Smooth muscle cell (in vitro differentiated cells): ENCODE measurements around the gene CNTN5. TPM values are rescaled to one million over a fixed set of nuclear protein-coding genes. Genes with fewer than 3 reads are reported as not detected.

ENCODE experiments used
- DNase-seq: peaks from one replicate; lab custom pipeline; 2025; ENCODE audit not compliant: unreplicated experiment; lab: John Stamatoyannopoulos, UW
- H2AFZ ChIP-seq: fragments of 200-600 bp; sonication (generic); 2 replicates; pipeline ENCODE4 v1.6.0; 2016; ENCODE audit warnings: antibody characterized with exemption, low read depth, mild to moderate bottlenecking
- H3F3A ChIP-seq: fragments of 200-600 bp; sonication (generic); 2 replicates; pipeline ENCODE4 v1.6.0; 2017; ENCODE audit warnings: antibody characterized with exemption, low read depth
- H3K27ac ChIP-seq: fragments of 200-600 bp; sonication (generic); 2 replicates; pipeline ENCODE4 v1.5.1; 2016; ENCODE audit warnings: low read depth, mild to moderate bottlenecking
- H3K27me3 ChIP-seq: fragments of 200-600 bp; sonication (generic); 2 replicates; pipeline ENCODE4 v1.6.1; 2016; ENCODE audit warnings: low read depth, mild to moderate bottlenecking
- H3K36me3 ChIP-seq: fragments of 200-600 bp; sonication (generic); 2 replicates; pipeline ENCODE4 v1.5.1; 2016; ENCODE audit warnings: low read depth
- H3K4me1 ChIP-seq: fragments of 200-600 bp; sonication (generic); 2 replicates; pipeline ENCODE4 v1.5.1; 2016; ENCODE audit warnings: low read depth
- H3K4me2 ChIP-seq: fragments of 200-600 bp; sonication (generic); 2 replicates; pipeline ENCODE4 v1.6.0; 2016; ENCODE audit warnings: mild to moderate bottlenecking
- H3K4me3 ChIP-seq: fragments of 200-600 bp; sonication (generic); 2 replicates; pipeline ENCODE4 v1.5.1; 2016; ENCODE audit warnings: mild to moderate bottlenecking
- H3K79me2 ChIP-seq: fragments of 200-600 bp; sonication (generic); 2 replicates; pipeline ENCODE4 v1.6.0; 2016; ENCODE audit warnings: low read depth, mild to moderate bottlenecking
- H3K9ac ChIP-seq: fragments of 200-600 bp; sonication (generic); 2 replicates; pipeline ENCODE4 v1.6.0; 2016; ENCODE audit warnings: low read depth
- H3K9me3 ChIP-seq: fragments of 200-600 bp; sonication (generic); replicated peaks from 2 replicates; pipeline ENCODE4 v1.5.1; 2016; ENCODE audit warnings: low read depth
- H4K20me1 ChIP-seq: fragments of 200-600 bp; sonication (generic); 2 replicates; pipeline ENCODE4 v1.6.0; 2016; ENCODE audit warnings: low read depth
- CTCF ChIP-seq: fragments of 200-600 bp; sonication (generic); IDR thresholded peaks from 2 replicates; pipeline ENCODE4 v1.5.1; 2017; ENCODE audit warnings: borderline replicate concordance, mild to moderate bottlenecking, antibody characterized with exemption; ENCODE audit not compliant: insufficient read depth, poor library complexity, severe bottlenecking
- WGBS: methylation state at CpG from one replicate; pipeline ENCODE4 v1.1.7; 2016; ENCODE audit warnings: low lambda C conversion rate; 5-methylcytosine and 5-hydroxymethylcytosine counted together
- polyA plus RNA-seq: library from polyadenylated mRNA; unstranded; fragments of >200 nt; fragmentation: Nextera tagmentation; extraction: Ambion mirVana; gene quantifications from 2 replicates; pipeline ENCODE4 v1.2.1, GENCODE V29; 2016
- total RNA-seq: library from RNA; depleted of rRNA; stranded (reverse); fragments of >200 nt; gene quantifications from 2 replicates; pipeline ENCODE4 v1.2.3, GENCODE V29; 2014

Gene CNTN5
- total and polyA plus RNA-seq, 2 experiments from 2014 or later, result 0.97 to 3.1 TPM

DNA sequence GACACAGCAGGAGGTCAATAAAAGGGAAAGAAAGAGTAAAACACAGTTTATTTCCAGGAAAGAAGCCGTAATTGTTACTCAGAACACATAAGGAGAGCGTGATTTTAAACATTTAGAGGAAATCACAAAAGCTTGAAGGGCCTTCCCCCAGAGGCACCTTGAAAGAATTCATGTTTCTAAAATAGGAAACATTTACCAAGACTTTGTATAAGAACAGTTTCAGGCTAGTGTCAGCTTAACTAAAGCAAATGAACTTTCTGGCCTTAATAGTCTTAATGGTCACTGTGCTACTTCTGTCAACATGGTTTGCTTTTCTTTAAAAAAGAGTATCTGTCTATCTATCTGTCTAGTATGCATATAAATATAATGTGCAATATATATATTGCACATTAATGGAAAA is 208.8 kb downstream of the CNTN5 start:
- 97% methylated on average over 2 of the region's 2 CpGs for WGBS
- no peak overlapping the region for H3K27ac ChIP-seq
- no peaks in the 10 kb centered on the region for H3K36me3 ChIP-seq
- H3F3A ChIP-seq, result no peaks in the 10 kb centered on the region
- no peaks in the 10 kb centered on the region for H3K4me1 ChIP-seq
- DNase-seq, result no peak
- no peaks in the 10 kb centered on the region for H3K79me2 ChIP-seq
- no peaks in the 10 kb centered on the region for H3K9me3 ChIP-seq
- no peaks in the 10 kb centered on the region for H4K20me1 ChIP-seq
- no peak overlapping the region for H3K9ac ChIP-seq
- H3K4me3 ChIP-seq, result no peak overlapping the region
- H2AFZ ChIP-seq, result no peak overlapping the region
- H3K27me3 ChIP-seq, result no peaks in the 10 kb centered on the region
- H3K4me2 ChIP-seq, result no peak overlapping the region
- no peak for TF ChIP-seq CTCF

DNA sequence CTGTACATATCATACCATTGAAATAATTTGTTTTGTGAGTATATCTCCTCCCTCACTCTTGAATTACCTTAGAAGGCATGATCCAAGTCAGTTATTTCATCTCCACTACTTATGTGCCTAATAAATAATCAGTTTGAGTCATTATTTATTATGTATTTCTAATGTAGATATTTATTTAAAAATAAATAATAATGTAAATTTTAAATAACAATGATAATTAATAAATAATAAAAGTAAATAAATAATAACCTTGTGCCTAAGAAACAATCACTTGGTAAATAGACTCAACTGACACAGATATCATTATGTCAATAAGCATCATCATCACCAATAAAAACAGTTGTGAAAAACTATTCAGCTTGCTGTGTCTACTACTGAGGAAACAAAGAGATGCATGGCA is 213.8 kb downstream of the CNTN5 start:
- Histone ChIP-seq H3K4me1 (no peaks in the 10 kb centered on the region), H3K9me3 (no peaks in the 10 kb centered on the region), H3K4me3 (no peak overlapping the region), H4K20me1 (no peaks in the 10 kb centered on the region), H3F3A (no peaks in the 10 kb centered on the region), H3K79me2 (no peaks in the 10 kb centered on the region), H3K4me2 (no peak overlapping the region), H3K27ac (no peak overlapping the region), H3K9ac (no peak overlapping the region), H2AFZ (no peak overlapping the region), H3K36me3 (no peaks in the 10 kb centered on the region), H3K27me3 (no peaks in the 10 kb centered on the region)
- no peak for DNase-seq
- no peak for TF ChIP-seq CTCF

DNA sequence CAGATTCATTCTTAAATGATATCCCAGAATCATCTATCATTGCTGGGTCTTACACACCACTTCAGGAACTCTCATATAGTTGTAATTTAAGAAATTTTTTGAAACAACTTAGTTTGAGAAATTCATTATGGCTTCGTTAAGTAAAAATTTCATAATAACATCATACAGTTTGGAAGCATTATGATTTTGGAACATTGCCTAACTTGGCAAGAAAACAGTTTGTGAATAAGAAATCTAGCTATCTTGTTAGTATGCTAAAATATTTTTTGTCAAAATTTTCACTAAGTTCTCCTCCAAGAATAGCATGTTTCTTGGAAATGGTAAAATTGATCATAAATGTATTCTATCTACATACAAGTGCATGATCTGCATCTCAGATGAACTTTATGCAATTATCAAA is 217.7 kb downstream of the CNTN5 start:
- H3K27me3 ChIP-seq, result no peaks in the 10 kb centered on the region
- no peak overlapping the region for H3K27ac ChIP-seq
- peaks cover 4% of the 10 kb centered on the region for H3K9me3 ChIP-seq
- TF ChIP-seq CTCF, result no peak
- H3K4me1 ChIP-seq, result no peaks in the 10 kb centered on the region
- H3K9ac ChIP-seq, result no peak overlapping the region
- 85% methylated on average over 1 of the region's 1 CpG for WGBS
- H2AFZ ChIP-seq, result no peak overlapping the region
- H3K4me2 ChIP-seq, result no peak overlapping the region
- no peak for DNase-seq
- H3K4me3 ChIP-seq, result no peak overlapping the region
- H3K36me3 ChIP-seq, result no peaks in the 10 kb centered on the region
- H4K20me1 ChIP-seq, result no peaks in the 10 kb centered on the region
- no peaks in the 10 kb centered on the region for H3F3A ChIP-seq
- H3K79me2 ChIP-seq, result no peaks in the 10 kb centered on the region

GRCh38 chr11:99240192-99241030 is 219.7 kb downstream of the CNTN5 start:
- H3K27ac ChIP-seq, result no peak overlapping the region
- WGBS, result 87% methylated on average over 8 of the region's 8 CpGs
- H3K4me3 ChIP-seq, result no peak overlapping the region
- no peak for TF ChIP-seq CTCF
- H2AFZ ChIP-seq, result no peak overlapping the region
- no peaks in the 10 kb centered on the region for H3F3A ChIP-seq
- no peaks in the 10 kb centered on the region for H3K4me1 ChIP-seq
- peaks cover 4% of the 10 kb centered on the region for H3K9me3 ChIP-seq
- H4K20me1 ChIP-seq, result no peaks in the 10 kb centered on the region
- no peaks in the 10 kb centered on the region for H3K79me2 ChIP-seq
- no peaks in the 10 kb centered on the region for H3K27me3 ChIP-seq
- no peak for DNase-seq
- no peak overlapping the region for H3K4me2 ChIP-seq
- H3K36me3 ChIP-seq, result no peaks in the 10 kb centered on the region
- no peak overlapping the region for H3K9ac ChIP-seq
